SK-N-MC (cell line): ENCODE data around the gene AIF1L.

Experiments used
- DNase-seq: peaks from one replicate; pipeline ENCODE4 v3.0.0-alpha.2; 2011; ENCODE audit warnings: low read depth, low spot score
- H3K27ac ChIP-seq: fragments of 200-600 bp; sonication (generic); 2 replicates; pipeline ENCODE4 v1.5.1; 2016; ENCODE audit warnings: mixed run types
- H3K36me3 ChIP-seq: fragments of 200-600 bp; sonication (generic); 2 replicates; pipeline ENCODE4 v1.6.1; 2017; ENCODE audit warnings: antibody characterized with exemption, low read length, mixed read lengths; ENCODE audit not compliant: insufficient read depth
- H3K4me3 ChIP-seq: fragments of 200-600 bp; sonication (generic); 2 replicates; pipeline ENCODE4 v1.5.1; 2016
- H3K9ac ChIP-seq: fragments of 200-600 bp; sonication (generic); 2 replicates; pipeline ENCODE4 v1.8.0; 2017; ENCODE audit warnings: mixed run types, mixed read lengths; ENCODE audit not compliant: insufficient read length
- H3K9me3 ChIP-seq: fragments of 200-600 bp; sonication (generic); 2 replicates; pipeline ENCODE4 v1.6.1; 2017; ENCODE audit warnings: low read depth, mild to moderate bottlenecking, antibody characterized with exemption, low read length, moderate library complexity, mixed read lengths
- EZH2 ChIP-seq: fragments of 200-600 bp; sonication (generic); IDR thresholded peaks from one replicate; pipeline ENCODE4 v1.6.1; 2017; ENCODE audit warnings: antibody characterized with exemption
- FOXP2 ChIP-seq: optimal IDR thresholded peaks from 2 replicates; pipeline ENCODE3; 2011; ENCODE audit warnings: mild to moderate bottlenecking, moderate library complexity; ENCODE audit not compliant: insufficient read depth; ENCODE audit errors: extremely low read length, control extremely low read depth
- POLR2AphosphoS5 ChIP-seq: IDR thresholded peaks from 2 replicates; pipeline ENCODE4 v1.6.1; 2012; ENCODE audit warnings: mild to moderate bottlenecking, low read depth, low read length, borderline replicate concordance

The AIF1L gene

DNA sequence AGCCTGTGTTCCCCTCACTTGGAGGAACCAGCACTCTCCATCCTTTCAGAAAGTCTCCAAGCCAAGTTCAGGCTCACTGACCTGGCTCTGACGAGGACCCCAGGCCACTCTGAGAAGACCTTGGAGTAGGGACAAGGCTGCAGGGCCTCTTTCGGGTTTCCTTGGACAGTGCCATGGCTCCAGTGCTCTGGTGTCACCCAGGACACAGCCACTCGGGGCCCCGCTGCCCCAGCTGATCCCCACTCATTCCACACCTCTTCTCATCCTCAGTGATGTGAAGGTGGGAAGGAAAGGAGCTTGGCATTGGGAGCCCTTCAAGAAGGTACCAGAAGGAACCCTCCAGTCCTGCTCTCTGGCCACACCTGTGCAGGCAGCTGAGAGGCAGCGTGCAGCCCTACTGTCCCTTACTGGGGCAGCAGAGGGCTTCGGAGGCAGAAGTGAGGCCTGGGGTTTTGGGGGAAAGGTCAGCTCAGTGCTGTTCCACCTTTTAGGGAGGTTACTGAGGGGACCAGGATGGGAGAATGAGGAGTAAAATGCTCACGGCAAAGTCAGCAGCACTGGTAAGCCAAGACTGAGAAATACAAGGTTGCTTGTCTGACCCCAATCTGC is 24.4 kb downstream of the AIF1L start:
- TF ChIP-seq FOXP2 (no peak), POLR2AphosphoS5 (no peak), EZH2 (no peak)
- no peak for DNase-seq
- Histone ChIP-seq H3K9me3 (no peaks in the 10 kb centered on the region), H3K4me3 (no peak overlapping the region), H3K36me3 (no peaks in the 10 kb centered on the region), H3K27ac (no peak overlapping the region), H3K9ac (no peak overlapping the region)

DNA sequence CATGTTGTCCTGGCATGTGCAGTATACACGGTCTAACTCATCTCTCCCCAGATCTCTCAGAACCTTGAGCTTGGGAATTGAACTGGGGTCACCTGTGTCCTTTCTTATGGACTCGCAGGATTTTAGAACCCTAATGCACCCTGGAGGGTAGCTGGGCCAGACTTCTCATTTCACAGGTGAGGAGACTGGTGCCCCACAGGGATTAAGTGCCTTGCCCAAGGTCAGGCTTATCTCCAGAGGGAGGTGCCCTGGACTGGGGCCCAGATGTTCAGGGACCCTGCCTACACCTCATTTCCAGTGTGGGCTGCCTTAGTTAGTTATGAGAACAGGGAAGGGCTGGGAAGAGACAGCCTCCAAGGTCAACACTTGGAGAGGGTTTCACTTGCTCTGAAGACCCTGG is 25.0 kb downstream of the AIF1L start:
- TF ChIP-seq POLR2AphosphoS5 (no peak), EZH2 (no peak), FOXP2 (no peak)
- H3K27ac ChIP-seq = no peak overlapping the region
- no peak for DNase-seq
- no peak overlapping the region for H3K9ac ChIP-seq
- no peaks in the 10 kb centered on the region for H3K9me3 ChIP-seq
- H3K4me3 ChIP-seq = no peak overlapping the region
- no peaks in the 10 kb centered on the region for H3K36me3 ChIP-seq

DNA sequence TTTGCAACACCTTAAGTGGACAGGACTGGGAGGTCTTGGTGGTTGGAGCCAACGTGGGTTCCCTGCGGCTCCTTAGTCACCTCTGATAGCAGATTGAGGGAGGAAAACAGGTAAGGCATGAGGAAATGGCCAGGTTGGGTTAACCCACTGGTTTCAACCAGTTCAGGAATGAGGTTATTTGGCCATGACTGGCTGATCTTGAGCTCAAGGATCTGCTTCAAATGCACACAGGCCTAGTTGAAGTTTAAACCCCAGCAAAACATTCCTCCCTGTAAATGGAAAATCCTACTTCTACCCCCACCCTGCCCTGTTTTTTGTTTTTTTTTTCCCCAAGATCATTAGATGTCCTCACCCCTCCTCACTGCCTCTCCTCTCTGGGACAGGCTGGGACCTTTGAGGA is 25.8 kb downstream of the AIF1L start:
- Histone ChIP-seq H3K4me3 (no peak overlapping the region), H3K36me3 (no peaks in the 10 kb centered on the region), H3K9me3 (no peaks in the 10 kb centered on the region), H3K9ac (no peak overlapping the region), H3K27ac (no peak overlapping the region)
- DNase-seq = no peak
- TF ChIP-seq FOXP2 (no peak), EZH2 (no peak), POLR2AphosphoS5 (no peak)

DNA sequence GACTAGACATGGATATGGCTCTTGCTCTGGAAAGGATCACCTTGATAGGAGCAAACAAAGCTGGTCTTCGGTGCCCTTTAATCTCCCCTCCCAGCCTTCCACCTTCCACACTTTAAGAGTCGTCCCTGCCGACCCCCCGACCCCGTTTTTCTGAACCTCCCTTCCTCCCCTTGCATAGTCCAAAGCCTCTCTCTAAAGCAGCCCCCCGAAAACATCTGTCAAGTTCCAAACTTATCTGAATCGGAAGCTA is 28.6 kb downstream of the AIF1L start:
- Histone ChIP-seq H3K27ac (peak overlapping the region; percentile 89), H3K4me3 (peak overlapping the region; percentile 95), H3K9ac (peak overlapping the region; percentile 99), H3K36me3 (peaks cover 27% of the 10 kb centered on the region), H3K9me3 (no peaks in the 10 kb centered on the region)
- TF ChIP-seq FOXP2 = no peak
- no peak for TF ChIP-seq POLR2AphosphoS5
- DNase-seq = no peak

DNA sequence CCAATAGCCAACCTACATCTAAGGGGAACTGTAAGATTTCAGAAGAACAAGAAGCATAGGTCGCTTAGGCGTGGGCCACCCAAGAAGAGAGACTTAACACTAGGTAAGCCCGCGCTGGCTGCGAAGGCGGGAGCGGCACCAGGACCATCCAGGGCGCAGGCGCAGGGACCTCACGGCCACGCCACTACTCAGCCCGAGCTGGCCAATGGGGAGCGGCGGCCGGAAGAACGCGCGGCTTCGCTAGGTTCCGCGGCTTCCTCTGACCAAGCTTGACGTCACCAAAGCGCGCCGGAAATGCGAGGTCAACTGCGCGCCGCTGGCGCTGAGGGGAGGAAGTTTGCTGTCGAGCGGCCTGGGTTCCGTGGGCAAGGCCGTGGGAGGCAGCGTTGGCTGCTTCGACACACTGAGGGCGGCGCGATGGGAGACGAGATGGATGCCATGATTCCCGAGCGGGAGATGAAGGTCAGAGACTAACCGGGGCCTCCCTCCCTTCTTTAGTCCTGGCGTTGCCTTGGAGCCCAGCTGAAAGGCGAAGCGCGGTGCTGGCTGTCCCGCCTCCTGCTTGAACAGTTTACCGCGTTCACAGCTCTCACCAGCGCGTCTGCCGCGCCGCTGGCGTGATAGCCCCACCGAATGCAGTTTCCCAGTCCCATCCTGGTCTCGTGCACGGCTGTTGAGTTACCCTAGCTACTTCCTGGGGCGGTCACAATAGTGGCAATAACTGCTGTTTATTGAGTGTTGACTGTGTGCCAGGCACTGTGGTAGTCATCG is 29.1 kb downstream of the AIF1L start, which contains the start of gene NUP214:
Gene NUP214 (plus strand): TSS at position 299 of the 771 bp plus-strand sequence. CDS start 119 bp downstream, at position 418.
- peak; percentile 95 for TF ChIP-seq POLR2AphosphoS5
- no peak for TF ChIP-seq EZH2

DNA sequence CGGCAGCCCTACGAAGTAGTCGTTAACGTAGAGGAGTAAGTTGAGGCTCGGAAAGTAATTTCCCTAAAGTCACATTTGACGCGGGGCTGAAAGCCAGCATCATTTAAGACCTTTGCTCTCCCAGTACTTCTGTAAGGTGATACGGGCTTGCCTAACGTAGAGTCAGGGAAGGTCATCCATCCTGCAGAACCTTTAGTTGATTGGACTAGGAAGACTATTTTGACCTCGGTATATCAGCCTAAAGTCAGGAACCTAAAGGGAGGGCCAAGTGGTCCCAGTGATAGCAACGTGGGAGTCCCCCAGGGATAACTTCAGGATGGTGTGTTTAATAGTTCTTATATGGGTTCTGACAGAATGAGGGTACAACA is 29.7 kb downstream of the AIF1L start:
- peaks cover 37% of the 10 kb centered on the region for H3K36me3 ChIP-seq
- no peak for DNase-seq
- no peak for TF ChIP-seq EZH2
- no peak for TF ChIP-seq FOXP2
- TF ChIP-seq POLR2AphosphoS5 = no peak
- peak overlapping the region; percentile 99 for H3K9ac ChIP-seq
- no peaks in the 10 kb centered on the region for H3K9me3 ChIP-seq
- peak overlapping the region; percentile 95 for H3K4me3 ChIP-seq
- H3K27ac ChIP-seq = no peak overlapping the region

More for the DNA sequence above, 29.1 kb downstream of the AIF1L start, which contains the start of gene NUP214:
- peak within 1 kb of the TSS; percentile 99 for H3K9ac ChIP-seq
- H3K4me3 ChIP-seq = peak within 1 kb of the TSS; percentile 95
- DNase-seq = peak; percentile 90
- peak within 1 kb of the TSS; percentile 89 for H3K27ac ChIP-seq
- peaks cover 32% of the 10 kb centered on the region for H3K36me3 ChIP-seq
- no peaks in the 10 kb centered on the region for H3K9me3 ChIP-seq

DNA sequence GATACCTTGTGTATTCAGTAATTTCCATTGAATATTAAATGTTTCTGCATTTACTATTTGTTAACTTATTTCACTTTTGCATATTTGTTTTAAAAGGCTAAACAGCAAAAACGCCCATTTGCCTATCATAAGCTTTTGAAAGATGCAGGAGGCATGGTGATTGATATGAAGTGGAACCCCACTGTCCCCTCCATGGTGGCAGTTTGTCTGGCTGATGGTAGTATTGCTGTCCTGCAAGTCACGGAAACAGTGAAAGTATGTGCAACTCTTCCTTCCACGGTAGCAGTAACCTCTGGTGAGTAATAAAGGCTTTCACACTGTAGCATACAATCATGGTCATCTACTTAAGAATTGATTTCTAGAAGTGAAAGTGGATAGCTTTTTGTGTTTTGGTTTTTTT is 32.9 kb downstream of the AIF1L start:
- no peaks in the 10 kb centered on the region for H3K9me3 ChIP-seq
- H3K27ac ChIP-seq = no peak overlapping the region
- no peak overlapping the region for H3K4me3 ChIP-seq
- no peak for TF ChIP-seq POLR2AphosphoS5
- no peak for TF ChIP-seq EZH2
- TF ChIP-seq FOXP2 = no peak
- DNase-seq = no peak
- peaks cover 62% of the 10 kb centered on the region for H3K36me3 ChIP-seq
- H3K9ac ChIP-seq = no peak overlapping the region

DNA sequence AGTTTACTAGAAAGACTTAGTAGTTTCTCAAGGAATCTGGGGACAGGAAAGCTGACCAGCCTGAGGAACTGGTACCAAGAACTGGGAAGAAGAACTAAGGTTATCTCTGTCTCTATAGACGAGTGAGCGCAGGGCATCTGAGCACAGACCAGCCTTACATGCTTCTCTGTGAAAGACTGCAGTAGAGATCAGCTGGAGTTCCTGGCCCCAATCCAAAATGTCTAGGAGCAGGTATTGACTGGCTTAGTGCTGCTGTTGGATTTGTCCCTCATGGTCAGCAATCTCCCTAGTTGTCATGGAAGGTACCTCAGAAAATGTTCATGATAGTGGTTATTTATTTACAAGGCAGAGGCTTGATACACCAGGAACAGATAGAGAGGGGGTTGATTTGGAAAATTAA is 42.3 kb downstream of the AIF1L start:
- peaks cover 87% of the 10 kb centered on the region for H3K36me3 ChIP-seq
- TF ChIP-seq FOXP2 (no peak), POLR2AphosphoS5 (no peak), EZH2 (no peak)
- H3K27ac ChIP-seq = no peak overlapping the region
- DNase-seq = no peak
- no peak overlapping the region for H3K9ac ChIP-seq
- H3K9me3 ChIP-seq = no peaks in the 10 kb centered on the region
- no peak overlapping the region for H3K4me3 ChIP-seq

DNA sequence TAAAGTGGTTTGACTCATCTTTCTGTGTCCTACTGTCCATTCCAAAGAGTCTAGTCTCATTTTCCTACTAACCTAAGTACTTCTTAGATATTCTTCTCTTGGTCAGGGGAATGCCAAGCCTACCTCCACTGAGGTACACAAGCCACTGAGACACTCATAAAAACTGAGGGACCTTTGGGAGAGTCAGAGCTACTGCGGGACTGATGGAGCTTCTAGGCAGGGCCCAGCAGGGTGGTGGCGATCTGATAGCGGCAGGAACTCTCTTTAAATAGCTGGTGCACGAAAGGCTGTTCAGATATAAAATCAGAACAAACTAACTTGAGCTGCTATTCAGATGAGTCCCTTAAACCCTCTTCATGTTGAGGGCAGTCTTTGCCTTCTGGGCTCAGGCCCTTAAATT is 43.8 kb downstream of the AIF1L start:
- no peak for TF ChIP-seq EZH2
- TF ChIP-seq FOXP2 = no peak
- no peak for TF ChIP-seq POLR2AphosphoS5
- Histone ChIP-seq H3K36me3 (peaks cover 87% of the 10 kb centered on the region), H3K9me3 (no peaks in the 10 kb centered on the region), H3K9ac (no peak overlapping the region), H3K4me3 (no peak overlapping the region), H3K27ac (no peak overlapping the region)
- no peak for DNase-seq
